HG02973 (cell line): Measurements from ENCODE around the gene BID.
A peak's percentile ranks its signal among the peaks of the same experiment; 100 is the strongest.

Experiments
- ATAC-seq: cut with Tn5 transposase; IDR thresholded peaks from one replicate; pipeline ENCODE4 v1.9.1; 2021; ENCODE audit warnings: moderate library complexity; ENCODE audit not compliant: unreplicated experiment

BID gene

GRCh38 chr22:17784776-17785175 is 10.5 kb upstream of the BID start:
- ATAC-seq: no peak

GRCh38 chr22:17783773-17784480 is 9.7 kb upstream of the BID start:
- no peak for ATAC-seq

GRCh38 chr22:17783312-17783711 is 9.0 kb upstream of the BID start:
- no peak for ATAC-seq

DNA sequence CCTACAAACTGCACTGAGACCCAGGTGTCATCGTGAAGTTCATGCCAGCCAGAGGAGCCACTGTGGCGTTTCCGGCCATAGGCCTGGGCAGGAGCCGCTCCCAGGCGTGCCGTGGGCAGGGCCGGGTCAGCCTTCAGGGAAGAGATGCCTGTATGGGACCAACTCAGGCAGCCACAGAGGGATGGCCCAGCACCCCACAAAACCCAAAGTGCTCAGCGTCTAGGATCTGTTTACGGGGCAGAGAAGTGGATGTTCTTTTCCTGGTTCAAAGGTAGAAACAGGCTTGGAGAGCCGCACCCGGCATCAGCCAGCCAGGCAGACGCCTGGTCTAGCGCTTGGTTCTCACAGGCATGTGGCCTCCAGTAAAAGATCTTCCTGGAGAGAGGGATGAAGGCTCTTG is 8.4 kb upstream of the BID start:
- ATAC-seq: no peak

- ATAC-seq: no peak
Observed at GRCh38 chr22:17782158-17782557, 7.9 kb upstream of the BID start.

GRCh38 chr22:17781319-17782031 is 7.2 kb upstream of the BID start:
- ATAC-seq: no peak

- ATAC-seq: no peak
Observed at GRCh38 chr22:17780741-17781318, 6.6 kb upstream of the BID start.

DNA sequence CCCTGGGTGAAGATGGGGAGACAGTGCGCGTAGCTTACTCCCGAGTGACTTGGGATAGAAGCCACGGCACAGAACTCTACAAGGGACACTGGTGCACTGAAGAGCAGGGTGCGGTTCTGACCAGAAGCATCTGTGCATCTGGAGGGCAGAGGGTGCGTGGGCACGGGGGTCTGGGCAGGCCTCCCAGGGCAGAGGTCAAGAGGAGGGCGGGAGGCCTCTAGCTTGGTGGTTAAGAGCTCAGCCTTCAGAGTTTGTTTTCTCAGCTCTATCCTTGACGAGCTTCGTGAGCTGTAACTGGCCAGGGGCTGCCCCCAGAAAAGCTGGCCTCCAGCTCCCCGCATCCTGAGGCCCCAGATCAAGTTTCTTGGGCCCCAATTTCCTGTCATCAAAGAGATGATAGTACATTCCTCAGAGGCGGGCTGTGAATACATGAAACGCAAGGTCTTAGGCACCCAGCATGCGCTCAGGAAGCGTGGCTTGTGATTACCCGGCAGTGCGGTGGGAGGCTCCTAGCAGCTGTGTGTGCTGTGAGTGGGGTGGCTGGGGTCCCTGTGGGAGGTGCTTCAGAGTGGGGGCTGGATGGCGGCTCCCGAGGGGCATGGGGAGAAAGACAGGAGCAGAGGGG is 6.0 kb upstream of the BID start:
- ATAC-seq: no peak

GRCh38 chr22:17779286-17780115 is 5.2 kb upstream of the BID start:
- ATAC-seq: no peak

- ATAC-seq: no peak
Observed at GRCh38 chr22:17778412-17778976, 4.2 kb upstream of the BID start.

DNA sequence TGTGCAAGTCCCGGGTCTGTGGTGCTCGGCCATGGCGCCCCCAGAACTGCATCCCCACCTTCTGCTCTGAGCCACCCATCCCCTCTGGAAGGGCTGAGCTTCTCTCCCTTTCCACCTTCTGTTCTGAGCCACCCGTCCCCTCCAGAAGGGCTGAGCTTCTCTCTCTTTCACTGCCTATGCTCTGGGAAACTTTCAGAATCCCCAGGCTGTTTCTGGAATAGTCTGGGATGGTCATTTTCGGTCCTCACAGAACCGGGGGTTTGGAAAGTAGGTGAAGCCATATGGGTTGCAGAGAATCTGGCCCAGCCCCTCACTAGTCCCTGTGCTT is 3.4 kb upstream of the BID start:
- peak; percentile 13 for ATAC-seq

DNA sequence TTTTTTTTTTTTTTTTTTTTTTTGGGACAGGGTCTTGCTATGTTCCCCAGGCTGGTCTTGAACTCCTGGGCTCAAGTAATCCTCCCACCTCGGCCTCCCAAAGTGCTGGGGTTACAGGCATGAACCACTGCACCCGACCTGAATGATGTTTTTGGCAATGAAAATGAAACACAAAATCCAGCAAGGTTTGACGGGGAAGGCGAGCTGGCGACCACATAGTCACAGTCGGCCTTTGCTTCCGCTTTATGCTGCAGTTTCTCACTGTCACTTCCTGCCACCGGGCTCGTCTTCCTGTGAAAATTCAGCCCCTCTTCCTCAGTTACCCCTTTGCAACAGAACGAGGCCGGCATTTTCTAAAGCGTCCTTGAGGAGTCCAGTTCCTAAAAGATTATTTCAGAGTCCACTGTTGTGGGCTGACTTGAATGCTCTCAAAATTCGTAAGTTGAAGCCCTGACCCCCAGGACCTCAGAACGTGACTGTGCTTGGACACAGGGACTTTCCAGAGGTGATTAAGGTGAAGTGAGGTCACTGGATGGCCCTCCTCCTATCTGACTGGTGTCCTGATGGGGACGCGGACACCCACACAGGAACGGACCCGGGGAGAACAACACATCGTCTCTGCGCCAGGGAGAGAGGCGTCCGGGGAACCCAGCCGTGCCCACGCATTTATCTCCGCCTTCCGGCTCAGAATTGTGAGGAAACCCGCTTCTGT is 2.9 kb upstream of the BID start:
- peak; percentile 32 for ATAC-seq

DNA sequence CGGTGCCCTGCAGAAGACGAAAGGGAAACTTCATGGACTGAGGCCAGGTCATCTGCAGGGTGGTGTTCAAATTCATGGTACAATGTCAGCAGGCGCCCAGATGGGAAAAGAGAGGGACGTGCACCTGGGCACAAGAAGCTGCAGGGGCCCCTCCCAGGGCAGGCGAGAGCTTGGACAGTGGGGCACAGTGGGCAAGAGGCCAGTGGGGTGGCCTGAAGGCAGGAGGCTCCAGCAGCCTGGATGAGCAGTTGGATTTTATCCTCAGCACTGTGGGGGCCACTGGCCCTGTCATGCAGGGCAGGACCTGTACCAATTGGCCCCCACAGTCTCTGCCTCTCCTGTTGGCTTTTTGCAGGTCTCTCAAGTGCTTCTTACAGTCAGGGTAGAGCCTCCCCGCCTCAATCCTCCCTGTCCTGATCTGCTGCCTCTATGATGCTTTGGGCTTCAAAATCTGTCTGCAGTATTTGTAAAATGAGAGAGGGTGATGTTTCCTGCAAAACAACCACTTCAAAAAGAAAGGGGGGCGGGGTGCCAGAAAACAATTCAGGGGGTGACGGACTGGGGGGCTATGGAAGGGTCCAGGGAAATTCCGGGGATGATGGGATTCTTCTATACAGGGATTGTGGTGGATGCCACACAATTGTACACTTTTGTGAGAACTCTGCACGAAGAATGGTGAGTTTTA is 1.7 kb upstream of the BID start:
- ATAC-seq: no peak

- no peak for ATAC-seq
Observed at GRCh38 chr22:17774926-17775685, 837 bp upstream of the BID start.

DNA sequence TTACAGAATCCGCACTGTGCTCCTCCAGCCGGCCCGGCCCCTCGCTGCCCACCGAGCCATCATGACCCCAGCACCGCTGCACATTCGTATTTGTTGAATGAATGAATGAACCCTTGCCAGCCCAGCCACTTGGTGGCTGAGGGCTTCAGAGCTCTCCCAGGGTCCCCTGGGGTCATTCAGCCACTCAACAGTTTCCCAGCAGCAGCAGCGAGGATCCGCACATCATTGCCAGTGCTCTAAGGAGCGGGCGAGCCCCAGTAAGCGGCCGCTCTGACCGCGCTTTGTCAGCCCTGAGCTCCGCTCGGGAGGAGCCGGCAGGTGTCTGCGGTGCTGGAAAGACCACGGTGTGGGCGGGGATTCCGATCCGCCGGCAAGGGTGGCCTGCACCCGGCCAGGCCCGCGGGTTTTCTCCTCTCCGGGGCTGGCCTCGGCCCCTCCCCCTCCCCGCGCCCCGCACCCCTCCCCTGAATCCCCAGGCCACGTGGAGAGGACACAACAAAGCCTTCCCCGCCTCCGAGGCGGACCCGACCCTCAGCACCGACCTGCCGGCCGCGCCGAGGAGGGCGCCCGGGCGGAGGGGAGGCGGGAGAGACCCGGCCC is 563 bp downstream of the BID start:
- ATAC-seq: no peak

GRCh38 chr22:17772958-17773605 is 1.2 kb downstream of the BID start:
- no peak for ATAC-seq

- ATAC-seq: no peak
Observed at GRCh38 chr22:17772249-17772957, 1.9 kb downstream of the BID start.
